ENCODE data around the gene CCR7. TPM values are rescaled to one million over a fixed set of nuclear protein-coding genes. Genes with fewer than 3 reads are reported as not detected.

Gene CCR7
- total RNA-seq, 1 donor from 2014 or later: 0.51 TPM

DNA sequence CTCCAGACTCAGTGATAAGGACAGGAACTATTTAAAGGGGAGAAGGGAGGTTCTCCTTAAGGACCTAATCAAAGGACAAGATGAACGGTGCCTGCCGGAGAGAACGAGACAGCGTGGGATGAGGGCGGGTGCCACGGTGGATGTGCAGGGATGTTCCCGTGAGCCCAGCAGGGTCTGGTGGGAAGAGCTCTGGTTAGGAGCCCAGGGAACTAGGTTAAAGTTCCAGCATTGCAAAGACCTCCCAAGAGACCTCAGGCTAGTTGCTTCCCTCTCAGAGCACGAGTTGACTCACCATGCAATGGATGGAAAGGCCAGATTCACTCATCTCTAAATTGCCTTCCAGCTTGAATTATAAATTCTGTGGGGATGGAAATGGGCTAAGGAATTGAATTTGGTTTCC lies 14.7 kb downstream of the CCR7 start:
- Mint-ChIP-seq H3K27me3 (ENCODE audit: unreplicated experiment) (peaks cover 7% of the 10 kb centered on the region), H3K27ac (ENCODE audit: unreplicated experiment) (no peak overlapping the region), H3K4me3 (ENCODE audit: unreplicated experiment) (no peak overlapping the region), H3K36me3 (ENCODE audit: low read depth, unreplicated experiment) (no peaks in the 10 kb centered on the region), H3K9me3 (ENCODE audit: unreplicated experiment) (no peaks in the 10 kb centered on the region), H3K4me1 (ENCODE audit: unreplicated experiment) (peaks cover 17% of the 10 kb centered on the region)
- TF ChIP-seq, protein P1, sequence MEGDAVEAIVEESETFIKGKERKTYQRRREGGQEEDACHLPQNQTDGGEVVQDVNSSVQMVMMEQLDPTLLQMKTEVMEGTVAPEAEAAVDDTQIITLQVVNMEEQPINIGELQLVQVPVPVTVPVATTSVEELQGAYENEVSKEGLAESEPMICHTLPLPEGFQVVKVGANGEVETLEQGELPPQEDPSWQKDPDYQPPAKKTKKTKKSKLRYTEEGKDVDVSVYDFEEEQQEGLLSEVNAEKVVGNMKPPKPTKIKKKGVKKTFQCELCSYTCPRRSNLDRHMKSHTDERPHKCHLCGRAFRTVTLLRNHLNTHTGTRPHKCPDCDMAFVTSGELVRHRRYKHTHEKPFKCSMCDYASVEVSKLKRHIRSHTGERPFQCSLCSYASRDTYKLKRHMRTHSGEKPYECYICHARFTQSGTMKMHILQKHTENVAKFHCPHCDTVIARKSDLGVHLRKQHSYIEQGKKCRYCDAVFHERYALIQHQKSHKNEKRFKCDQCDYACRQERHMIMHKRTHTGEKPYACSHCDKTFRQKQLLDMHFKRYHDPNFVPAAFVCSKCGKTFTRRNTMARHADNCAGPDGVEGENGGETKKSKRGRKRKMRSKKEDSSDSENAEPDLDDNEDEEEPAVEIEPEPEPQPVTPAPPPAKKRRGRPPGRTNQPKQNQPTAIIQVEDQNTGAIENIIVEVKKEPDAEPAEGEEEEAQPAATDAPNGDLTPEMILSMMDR (IDR thresholded peaks at IDR 0.05; ENCODE audit: unreplicated experiment): no peak
- no peak for DNase-seq (ENCODE audit: low spot score)

DNA sequence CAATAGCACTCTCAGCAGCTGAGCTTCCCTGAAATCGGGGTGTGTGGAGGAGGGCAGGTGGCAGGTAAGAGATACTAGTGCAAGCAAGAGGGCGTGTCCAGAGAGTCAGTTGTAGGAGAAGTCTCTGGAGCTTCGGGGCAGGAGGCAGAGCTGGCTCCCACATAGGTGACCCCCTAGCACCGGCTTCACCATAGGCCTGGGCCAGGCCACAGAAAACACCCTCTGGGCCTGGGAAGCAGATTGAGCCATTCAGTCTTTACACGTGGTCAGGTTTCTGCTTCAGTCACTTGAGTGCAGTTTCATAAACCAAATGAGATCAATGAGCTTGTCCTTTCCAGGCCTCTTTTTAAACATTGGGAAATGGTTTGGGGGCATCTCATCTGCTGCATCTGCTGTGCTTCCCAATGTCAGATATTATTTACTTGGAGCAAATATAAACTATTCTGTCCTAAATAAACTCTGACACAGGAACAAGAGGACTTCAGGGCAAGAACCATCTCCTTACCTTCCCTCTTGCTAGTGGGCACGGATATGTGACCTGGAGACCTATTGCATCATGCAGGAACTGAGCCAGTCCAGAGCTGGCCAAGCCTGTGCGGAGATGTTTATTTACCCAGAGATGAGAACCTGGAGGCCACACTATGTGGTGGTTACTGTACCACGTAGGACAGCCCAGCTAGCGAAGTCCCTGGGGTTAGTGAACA lies 16.1 kb downstream of the CCR7 start:
- TF ChIP-seq, protein P1 (IDR thresholded peaks at IDR 0.05; ENCODE audit: unreplicated experiment): no peak
- Mint-ChIP-seq H3K4me1 (ENCODE audit: unreplicated experiment) (peaks cover 21% of the 10 kb centered on the region), H3K27me3 (ENCODE audit: unreplicated experiment) (peaks cover 6% of the 10 kb centered on the region), H3K36me3 (ENCODE audit: low read depth, unreplicated experiment) (no peaks in the 10 kb centered on the region), H3K4me3 (ENCODE audit: unreplicated experiment) (no peak overlapping the region), H3K27ac (ENCODE audit: unreplicated experiment) (no peak overlapping the region), H3K9me3 (ENCODE audit: unreplicated experiment) (no peaks in the 10 kb centered on the region)
- no peak for DNase-seq (ENCODE audit: low spot score)

DNA sequence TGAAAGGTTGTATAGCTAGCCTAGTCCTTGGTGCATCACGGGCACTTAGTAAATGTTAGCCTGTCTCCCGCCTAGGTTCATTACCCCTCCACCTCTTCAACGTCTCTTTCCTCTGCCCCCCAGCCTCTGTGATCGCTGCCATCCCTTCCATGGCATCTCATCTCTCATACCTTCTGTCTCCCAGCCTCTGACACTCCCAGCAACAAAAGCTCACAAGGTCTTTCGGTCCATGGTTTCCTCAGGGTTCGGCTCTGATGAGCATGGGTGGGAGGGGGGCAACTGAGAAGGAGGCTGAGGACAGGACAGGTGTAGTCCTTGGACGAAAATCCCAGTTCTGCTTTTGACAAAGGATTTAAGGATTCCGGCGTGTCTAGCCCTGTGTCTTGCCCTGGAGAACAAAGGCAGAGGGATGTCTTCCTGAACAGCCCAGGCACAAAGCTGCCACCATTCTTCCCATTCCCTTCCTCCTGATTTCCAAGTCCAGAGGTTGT lies 16.7 kb downstream of the CCR7 start:
- H3K27me3 Mint-ChIP-seq (ENCODE audit: unreplicated experiment): peaks cover 6% of the 10 kb centered on the region
- H3K36me3 Mint-ChIP-seq (ENCODE audit: low read depth, unreplicated experiment): no peaks in the 10 kb centered on the region
- peaks cover 17% of the 10 kb centered on the region for H3K4me1 Mint-ChIP-seq (ENCODE audit: unreplicated experiment)
- no peaks in the 10 kb centered on the region for H3K9me3 Mint-ChIP-seq (ENCODE audit: unreplicated experiment)
- TF ChIP-seq, protein P1 (IDR thresholded peaks at IDR 0.05; ENCODE audit: unreplicated experiment): no peak
- no peak overlapping the region for H3K27ac Mint-ChIP-seq (ENCODE audit: unreplicated experiment)
- H3K4me3 Mint-ChIP-seq (ENCODE audit: unreplicated experiment): no peak overlapping the region
- no peak for DNase-seq (ENCODE audit: low spot score)

DNA sequence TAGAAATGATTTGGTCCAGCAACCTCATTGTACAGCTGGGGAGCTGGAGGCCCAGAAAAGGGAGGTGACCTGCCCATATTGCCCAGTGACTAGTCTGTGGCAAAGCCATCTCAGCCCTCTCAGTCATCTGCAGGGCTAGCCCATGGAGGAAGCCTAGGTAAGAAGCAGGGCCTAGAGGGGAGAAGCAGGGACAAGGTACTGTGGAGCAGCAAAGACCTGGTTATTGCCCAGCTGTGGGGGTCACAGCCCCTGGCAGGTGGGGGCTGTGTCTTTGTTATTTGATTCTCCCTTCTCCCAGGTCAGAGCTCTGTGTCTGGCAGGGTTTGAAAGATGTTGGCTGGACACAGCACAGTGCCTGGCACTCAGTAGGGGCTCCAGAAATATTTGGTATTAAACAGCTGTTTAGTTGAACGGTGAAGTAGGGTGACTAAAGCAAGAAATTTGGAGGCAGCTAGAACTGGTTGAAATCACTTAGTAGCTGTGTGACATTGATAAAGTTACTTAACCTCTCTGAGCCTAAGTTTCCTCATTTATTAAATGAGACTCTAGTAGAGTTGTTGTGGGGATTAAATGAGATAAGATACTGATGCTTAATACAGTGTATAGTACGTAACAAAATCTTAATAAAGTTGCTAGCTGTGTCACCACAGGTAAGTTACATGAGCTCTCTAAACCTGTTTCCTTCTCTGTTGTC lies 17.3 kb downstream of the CCR7 start:
- no peaks in the 10 kb centered on the region for H3K9me3 Mint-ChIP-seq (ENCODE audit: unreplicated experiment)
- no peak for DNase-seq (ENCODE audit: low spot score)
- peaks cover 17% of the 10 kb centered on the region for H3K4me1 Mint-ChIP-seq (ENCODE audit: unreplicated experiment)
- H3K4me3 Mint-ChIP-seq (ENCODE audit: unreplicated experiment): no peak overlapping the region
- TF ChIP-seq, protein P1 (IDR thresholded peaks at IDR 0.05; ENCODE audit: unreplicated experiment): no peak
- H3K27ac Mint-ChIP-seq (ENCODE audit: unreplicated experiment): no peak overlapping the region
- peaks cover 6% of the 10 kb centered on the region for H3K27me3 Mint-ChIP-seq (ENCODE audit: unreplicated experiment)
- H3K36me3 Mint-ChIP-seq (ENCODE audit: low read depth, unreplicated experiment): no peaks in the 10 kb centered on the region
